DOHH2 (cell line): ENCODE data around the gene KIAA1958.

ENCODE experiments used
- H3F3A ChIP-seq: fragments of 200-600 bp; sonication (generic), shearing (Covaris generic); 2 replicates; pipeline ENCODE4 v1.6.0; 2016; ENCODE audit warnings: antibody characterized with exemption, mild to moderate bottlenecking; ENCODE audit not compliant: control insufficient read depth, insufficient read depth
- H3K27ac ChIP-seq: fragments of 200-600 bp; sonication (generic); 2 replicates; pipeline ENCODE4 v1.5.1; 2014; ENCODE audit warnings: low read depth, mild to moderate bottlenecking, low read length, moderate library complexity
- H3K27me3 ChIP-seq: fragments of 200-600 bp; sonication (generic); 2 replicates; pipeline ENCODE4 v1.6.1; 2014; ENCODE audit warnings: mild to moderate bottlenecking, low read length, mixed read lengths; ENCODE audit not compliant: control insufficient read depth
- H3K36me3 ChIP-seq: fragments of 200-600 bp; sonication (generic); 2 replicates; pipeline ENCODE4 v1.6.1; 2014; ENCODE audit warnings: mild to moderate bottlenecking, low read length, moderate library complexity, mixed read lengths; ENCODE audit not compliant: control insufficient read depth
- H3K4me1 ChIP-seq: fragments of 200-600 bp; sonication (generic); 2 replicates; pipeline ENCODE4 v1.6.1; 2014; ENCODE audit warnings: mild to moderate bottlenecking, low read length, mixed read lengths; ENCODE audit not compliant: control insufficient read depth
- H3K4me2 ChIP-seq: fragments of 200-600 bp; sonication (generic); 2 replicates; pipeline ENCODE4 v1.6.0; 2014; ENCODE audit warnings: mild to moderate bottlenecking, low read length, moderate library complexity
- H3K4me3 ChIP-seq: fragments of 200-600 bp; sonication (generic); 2 replicates; pipeline ENCODE4 v1.5.1; 2014; ENCODE audit warnings: mild to moderate bottlenecking, low read length, mixed read lengths
- H3K79me2 ChIP-seq: fragments of 200-600 bp; sonication (generic); 2 replicates; pipeline ENCODE4 v1.6.1; 2014; ENCODE audit warnings: mild to moderate bottlenecking, low read length, mixed read lengths; ENCODE audit not compliant: control insufficient read depth
- H3K9me2 ChIP-seq: fragments of 200-600 bp; sonication (generic); replicated peaks from 2 replicates; pipeline ENCODE4 v1.6.1; 2014; ENCODE audit warnings: mild to moderate bottlenecking, low read length, mixed read lengths; ENCODE audit not compliant: control insufficient read depth
- H3K9me3 ChIP-seq: fragments of 200-600 bp; sonication (generic); 2 replicates; pipeline ENCODE4 v1.6.1; 2014; ENCODE audit warnings: antibody characterized with exemption, low read length, mixed read lengths; ENCODE audit not compliant: control insufficient read depth, insufficient read depth
- H4K20me1 ChIP-seq: fragments of 200-600 bp; sonication (generic); 2 replicates; pipeline ENCODE4 v1.6.0; 2014; ENCODE audit warnings: low read depth, mild to moderate bottlenecking, antibody characterized with exemption, low read length, moderate library complexity; ENCODE audit not compliant: control insufficient read depth, insufficient read depth
- EZH2phosphoT487 ChIP-seq: fragments of 200-600 bp; sonication (generic); IDR thresholded peaks from 2 replicates; pipeline ENCODE4 v1.6.1; 2017; ENCODE audit warnings: borderline replicate concordance, mild to moderate bottlenecking, antibody characterized with exemption, low read length, moderate library complexity, mixed read lengths
- TF ChIP-seq, protein P1 (sequence below): fragments of 200-600 bp; sonication (generic); IDR thresholded peaks from one replicate; pipeline ENCODE4 v1.5.1; 2014; ENCODE audit warnings: antibody characterized with exemption, mild to moderate bottlenecking, low read depth, low read length; ENCODE audit not compliant: poor library complexity, severe bottlenecking

KIAA1958 gene

DNA sequence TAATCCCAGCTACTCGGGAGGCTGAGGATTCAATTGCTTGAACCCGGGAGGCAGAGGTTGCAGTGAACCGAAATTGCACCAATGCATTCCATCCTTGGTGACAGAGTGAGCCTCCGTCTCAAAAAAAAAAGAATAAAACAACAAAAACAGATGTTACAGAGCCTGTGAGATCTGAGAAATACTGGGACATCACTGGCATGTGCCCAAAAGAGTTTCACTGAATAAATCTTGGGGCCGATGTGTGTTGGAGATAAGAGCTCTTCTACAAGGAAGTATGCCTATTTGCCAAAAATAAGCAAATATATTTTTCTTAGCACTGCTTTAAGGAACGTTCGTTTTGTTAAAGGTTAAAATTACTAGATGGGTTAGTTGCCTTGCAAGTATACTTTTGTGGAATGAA lies 55.1 kb downstream of the KIAA1958 start:
- Histone ChIP-seq H3K36me3 (peaks cover 4% of the 10 kb centered on the region; the same call in 1 of the 2 replicates), H3K79me2 (peaks cover 43% of the 10 kb centered on the region), H3K27ac (no peak overlapping the region), H3K9me2 (no peaks in the 10 kb centered on the region), H3K4me1 (no peaks in the 10 kb centered on the region; the same call in 1 of the 2 replicates), H3F3A (no peaks in the 10 kb centered on the region), H3K4me2 (no peak overlapping the region), H3K4me3 (no peak overlapping the region), H3K27me3 (no peaks in the 10 kb centered on the region), H3K9me3 (peaks cover 3% of the 10 kb centered on the region; the same call in 1 of the 2 replicates), H4K20me1 (no peaks in the 10 kb centered on the region)
- TF ChIP-seq, protein P1, sequence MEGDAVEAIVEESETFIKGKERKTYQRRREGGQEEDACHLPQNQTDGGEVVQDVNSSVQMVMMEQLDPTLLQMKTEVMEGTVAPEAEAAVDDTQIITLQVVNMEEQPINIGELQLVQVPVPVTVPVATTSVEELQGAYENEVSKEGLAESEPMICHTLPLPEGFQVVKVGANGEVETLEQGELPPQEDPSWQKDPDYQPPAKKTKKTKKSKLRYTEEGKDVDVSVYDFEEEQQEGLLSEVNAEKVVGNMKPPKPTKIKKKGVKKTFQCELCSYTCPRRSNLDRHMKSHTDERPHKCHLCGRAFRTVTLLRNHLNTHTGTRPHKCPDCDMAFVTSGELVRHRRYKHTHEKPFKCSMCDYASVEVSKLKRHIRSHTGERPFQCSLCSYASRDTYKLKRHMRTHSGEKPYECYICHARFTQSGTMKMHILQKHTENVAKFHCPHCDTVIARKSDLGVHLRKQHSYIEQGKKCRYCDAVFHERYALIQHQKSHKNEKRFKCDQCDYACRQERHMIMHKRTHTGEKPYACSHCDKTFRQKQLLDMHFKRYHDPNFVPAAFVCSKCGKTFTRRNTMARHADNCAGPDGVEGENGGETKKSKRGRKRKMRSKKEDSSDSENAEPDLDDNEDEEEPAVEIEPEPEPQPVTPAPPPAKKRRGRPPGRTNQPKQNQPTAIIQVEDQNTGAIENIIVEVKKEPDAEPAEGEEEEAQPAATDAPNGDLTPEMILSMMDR = no peak
- TF ChIP-seq EZH2phosphoT487 = no peak

DNA sequence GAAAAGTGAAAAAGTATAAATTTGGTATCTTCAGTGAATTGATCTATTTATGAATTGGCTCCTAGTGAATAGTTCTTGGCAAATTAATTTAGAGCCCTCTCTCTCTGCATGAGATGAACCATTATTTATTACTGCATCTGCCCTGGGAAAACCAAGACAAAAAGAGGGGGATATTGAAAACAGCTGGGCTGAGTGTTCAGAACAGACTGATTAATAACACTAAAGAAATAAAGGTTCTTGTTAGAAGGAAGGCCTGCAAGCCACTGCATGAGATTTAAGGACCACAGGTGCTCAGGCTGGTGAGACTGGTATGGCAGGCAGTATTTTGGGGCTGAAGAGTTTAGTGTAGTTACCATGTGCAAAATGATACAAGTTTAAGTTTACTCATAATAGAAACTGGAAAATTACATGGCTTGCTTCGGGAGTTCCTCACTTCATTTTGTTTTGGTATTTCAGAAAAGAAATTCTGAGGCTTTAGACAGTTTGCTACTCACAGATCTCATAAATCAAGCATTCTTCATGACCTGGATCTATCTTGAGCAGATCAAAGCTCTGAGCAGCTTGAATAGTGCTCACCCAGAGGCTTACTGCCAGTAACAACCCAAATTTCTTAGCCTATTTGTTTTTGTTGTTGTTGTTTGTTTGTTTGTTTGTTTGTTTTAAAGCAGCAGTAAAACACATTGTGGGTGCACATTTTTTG lies 56.1 kb downstream of the KIAA1958 start:
- Histone ChIP-seq H4K20me1 (no peaks in the 10 kb centered on the region), H3F3A (no peaks in the 10 kb centered on the region), H3K4me3 (no peak overlapping the region), H3K4me2 (no peak overlapping the region), H3K27me3 (no peaks in the 10 kb centered on the region), H3K9me2 (no peaks in the 10 kb centered on the region), H3K9me3 (peaks cover 3% of the 10 kb centered on the region; the same call in 1 of the 2 replicates), H3K36me3 (peaks cover 4% of the 10 kb centered on the region; the same call in 1 of the 2 replicates), H3K79me2 (peaks cover 48% of the 10 kb centered on the region), H3K4me1 (no peaks in the 10 kb centered on the region; the same call in none of the 2 replicates), H3K27ac (no peak overlapping the region)
- TF ChIP-seq, protein P1 = no peak
- no peak for TF ChIP-seq EZH2phosphoT487

DNA sequence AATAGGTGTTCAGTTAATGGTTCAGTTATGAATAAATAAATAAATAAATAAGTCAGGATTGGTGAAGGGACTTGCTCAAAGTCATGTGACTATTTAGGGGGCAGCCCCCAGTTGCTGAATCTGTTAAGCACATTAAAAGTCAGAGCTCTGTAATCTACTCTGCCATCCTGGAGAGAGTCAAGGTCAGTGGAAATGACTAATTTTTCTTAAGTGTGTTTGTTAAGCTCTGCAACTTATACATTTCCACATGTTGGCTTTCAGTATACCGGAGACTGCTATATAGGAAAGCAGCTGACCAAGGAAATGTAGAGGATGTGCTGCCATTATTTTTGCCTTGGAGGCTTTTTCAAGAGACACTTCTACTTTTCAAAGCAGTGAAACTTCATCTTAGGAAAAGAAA lies 57.9 kb downstream of the KIAA1958 start:
- Histone ChIP-seq H3K4me1 (peaks cover 16% of the 10 kb centered on the region), H3F3A (0 out of 2 replicates have a peak, but pooled peaks cover 2% of the 10 kb centered on the region), H3K27ac (no peak overlapping the region), H3K9me3 (no peaks in the 10 kb centered on the region), H3K27me3 (no peaks in the 10 kb centered on the region), H3K9me2 (no peaks in the 10 kb centered on the region), H3K4me3 (no peak overlapping the region), H3K79me2 (peaks cover 58% of the 10 kb centered on the region), H3K36me3 (no peaks in the 10 kb centered on the region), H3K4me2 (no peak overlapping the region), H4K20me1 (no peaks in the 10 kb centered on the region)
- no peak for TF ChIP-seq EZH2phosphoT487

DNA sequence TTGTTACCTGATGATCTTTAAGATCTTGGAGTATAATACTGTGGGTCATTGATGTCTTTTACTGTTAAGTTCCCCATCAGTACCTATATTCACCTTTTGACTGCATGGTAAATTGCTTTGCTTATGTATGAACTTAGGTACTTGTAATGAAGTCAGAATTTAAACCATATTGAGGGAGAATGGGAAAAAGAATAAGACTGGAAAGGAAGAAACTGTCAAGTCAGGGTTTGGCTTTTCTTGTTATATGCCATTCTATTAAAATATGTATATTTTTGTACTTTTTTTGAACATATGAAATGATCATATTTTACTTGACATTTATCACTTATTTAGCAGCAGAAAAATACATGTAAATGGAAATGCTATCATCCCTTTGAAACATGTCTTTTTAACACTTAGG lies 58.6 kb downstream of the KIAA1958 start:
- no peaks in the 10 kb centered on the region for H3K9me2 ChIP-seq
- TF ChIP-seq, protein P1 = no peak
- no peak for TF ChIP-seq EZH2phosphoT487
- no peaks in the 10 kb centered on the region for H3K36me3 ChIP-seq
- H4K20me1 ChIP-seq = 0 out of 2 replicates have a peak, but pooled peaks cover 1% of the 10 kb centered on the region
- peaks cover 60% of the 10 kb centered on the region for H3K79me2 ChIP-seq
- H3K27ac ChIP-seq = no peak overlapping the region
- no peaks in the 10 kb centered on the region for H3K9me3 ChIP-seq
- no peak overlapping the region for H3K4me3 ChIP-seq
- no peaks in the 10 kb centered on the region for H3K27me3 ChIP-seq
- 0 out of 2 replicates have a peak, but pooled peaks cover 2% of the 10 kb centered on the region for H3F3A ChIP-seq
- H3K4me1 ChIP-seq = peaks cover 18% of the 10 kb centered on the region
- no peak overlapping the region for H3K4me2 ChIP-seq
